ENCODE results near the gene MYCBP. TPM values are rescaled to one million over a fixed set of nuclear protein-coding genes. Genes with fewer than 3 reads are reported as not detected.
"Not testable (repeated sequence)": the region's sequence is repeated elsewhere in the genome, so short reads cannot be mapped to it uniquely, and the experiment has no call there.

The MYCBP gene
- polyA plus RNA-seq, 4 donors: 31.5 to 38.0 (median 34.1) TPM

- no peak for DNase-seq (ENCODE audit: low read depth in 4 of 4, low spot score in 3 of 4)
Observed at GRCh38 chr1:38870996-38871395, 2.2 kb downstream of the MYCBP start.

GRCh38 chr1:38867208-38867607, 5.9 kb downstream of the MYCBP start:
- no peak for DNase-seq (ENCODE audit: low read depth in 4 of 4, low spot score in 3 of 4)

GRCh38 chr1:38865112-38865715, 7.9 kb downstream of the MYCBP start:
- no peak for DNase-seq (ENCODE audit: low read depth in 4 of 4, low spot score in 3 of 4)

- DNase-seq (ENCODE audit: low read depth in 4 of 4, low spot score in 3 of 4): no peak
Observed at GRCh38 chr1:38860454-38860795, 12.7 kb downstream of the MYCBP start.

- peak; percentile 90 to 95 (median 95) for DNase-seq (ENCODE audit: low read depth in 4 of 4, low spot score in 3 of 4)
Observed at GRCh38 chr1:38859561-38860453, 13.3 kb downstream of the MYCBP start, which contains the start of gene RRAGC. Gene RRAGC (minus strand): TSS chr1:38859772. CDS start chr1:38859646, 126 bp downstream.

- DNase-seq (ENCODE audit: low read depth in 4 of 4, low spot score in 3 of 4): no peak
Observed at GRCh38 chr1:38858833-38859560, 14.2 kb downstream of the MYCBP start.

- DNase-seq (ENCODE audit: low read depth in 4 of 4, low spot score in 3 of 4): no peak
Observed at GRCh38 chr1:38852780-38853179, 20.4 kb downstream of the MYCBP start.

GRCh38 chr1:38848071-38848470, 25.1 kb downstream of the MYCBP start:
- DNase-seq (ENCODE audit: low read depth in 4 of 4, low spot score in 3 of 4): no peak

GRCh38 chr1:38846210-38846609, 26.9 kb downstream of the MYCBP start:
- DNase-seq (ENCODE audit: low read depth in 4 of 4, low spot score in 3 of 4): no peak

GRCh38 chr1:38845088-38845487, 28.1 kb downstream of the MYCBP start:
- not testable (repeated sequence) for DNase-seq (ENCODE audit: low read depth in 4 of 4, low spot score in 3 of 4)

GRCh38 chr1:38840281-38840680, 32.9 kb downstream of the MYCBP start:
- DNase-seq (ENCODE audit: low read depth in 4 of 4, low spot score in 3 of 4): no peak

GRCh38 chr1:38839363-38839762, 33.8 kb downstream of the MYCBP start:
- DNase-seq (ENCODE audit: low read depth in 4 of 4, low spot score in 3 of 4): no peak

GRCh38 chr1:38836316-38836715, 36.8 kb downstream of the MYCBP start:
- DNase-seq (ENCODE audit: low read depth in 4 of 4, low spot score in 3 of 4): not testable (repeated sequence)

- peak; percentile 77 to 86 (median 84) for DNase-seq (ENCODE audit: low read depth in 4 of 4, low spot score in 3 of 4)
Observed at GRCh38 chr1:38834937-38835827, 38.0 kb downstream of the MYCBP start.

GRCh38 chr1:38834221-38834782, 38.8 kb downstream of the MYCBP start:
- no peak for DNase-seq (ENCODE audit: low read depth in 4 of 4, low spot score in 3 of 4)

- DNase-seq (ENCODE audit: low read depth in 4 of 4, low spot score in 3 of 4): no peak
Observed at GRCh38 chr1:38833146-38833545, 40.0 kb downstream of the MYCBP start.

- no peak for DNase-seq (ENCODE audit: low read depth in 4 of 4, low spot score in 3 of 4)
Observed at GRCh38 chr1:38832370-38832734, 40.8 kb downstream of the MYCBP start.

GRCh38 chr1:38831731-38832369, 41.3 kb downstream of the MYCBP start:
- DNase-seq (ENCODE audit: low read depth in 4 of 4, low spot score in 3 of 4): no peak

- no peak for DNase-seq (ENCODE audit: low read depth in 4 of 4, low spot score in 3 of 4)
Observed at GRCh38 chr1:38829368-38829767, 43.8 kb downstream of the MYCBP start.

- DNase-seq (ENCODE audit: low read depth in 4 of 4, low spot score in 3 of 4): no peak
Observed at GRCh38 chr1:38827318-38827717, 45.8 kb downstream of the MYCBP start.
